HepG2 (cell line): ENCODE data around the gene GRK5. TPM values are rescaled to one million over a fixed set of nuclear protein-coding genes. Genes with fewer than 3 reads are reported as not detected.

ENCODE experiments used
- BCL6 ChIP-seq: IDR thresholded peaks from 2 replicates; pipeline ENCODE4 v1.6.1; 2016; ENCODE audit warnings: missing genetic modification reagents, missing compliant biosample characterization
- CCAR2 ChIP-seq: fragments of 200-400 bp; formaldehyde crosslinking; optimal IDR thresholded peaks from 2 replicates; pipeline ENCODE3; 2018; ENCODE audit warnings: low read depth, mild to moderate bottlenecking, low read length, moderate library complexity
- ESRRA ChIP-seq: sonication (generic); formaldehyde crosslinking; IDR thresholded peaks from 2 replicates; pipeline ENCODE4 v1.5.1; 2020; ENCODE audit warnings: mild to moderate bottlenecking, low read depth, missing genetic modification reagents
- GATAD2A ChIP-seq: IDR thresholded peaks from 2 replicates; pipeline ENCODE4 v1.6.1; 2016
- HNF4A ChIP-seq: sonication (generic); formaldehyde crosslinking; IDR thresholded peaks from 2 replicates; pipeline ENCODE4 v1.4.0; 2020; ENCODE audit warnings: missing genetic modification reagents
- JUN ChIP-seq: sonication (generic); formaldehyde crosslinking; IDR thresholded peaks from 2 replicates; pipeline ENCODE4 v1.4.0; 2020; ENCODE audit warnings: mild to moderate bottlenecking, missing genetic modification reagents
- MAZ ChIP-seq, 2 experiments: sonication (generic) in 1 of 2; formaldehyde crosslinking in 1 of 2; IDR thresholded peaks; 2 replicates each; pipeline versions ENCODE4 v1.5.0 to v1.6.1; 2012 to 2020; ENCODE audit warnings: low read depth in 2 of 2, mild to moderate bottlenecking in 2 of 2, borderline replicate concordance in 1 of 2, improper control_type of control experiment in 1 of 2, low read length in 1 of 2, missing genetic modification reagents in 1 of 2, moderate library complexity in 1 of 2
- NR2C2 ChIP-seq: sonication (generic); formaldehyde crosslinking; IDR thresholded peaks from 2 replicates; pipeline ENCODE4 v1.4.0; 2020; ENCODE audit warnings: missing genetic modification reagents, mild to moderate bottlenecking, moderate library complexity, borderline replicate concordance
- RARG ChIP-seq: sonication (generic); formaldehyde crosslinking; IDR thresholded peaks from 2 replicates; pipeline ENCODE4 v1.4.0; 2020; ENCODE audit warnings: low read depth, mild to moderate bottlenecking, missing genetic modification reagents
- SALL2 ChIP-seq: sonication (generic); formaldehyde crosslinking; IDR thresholded peaks from 2 replicates; pipeline ENCODE4 v1.8.1; 2023; ENCODE audit warnings: mild to moderate bottlenecking, missing genetic modification reagents, inconsistent platforms
- SKI ChIP-seq: fragments of 450-650 bp; IDR thresholded peaks from one replicate; pipeline ENCODE4 v1.6.1; 2018; ENCODE audit warnings: mild to moderate bottlenecking; ENCODE audit not compliant: partially characterized antibody
- SUZ12 ChIP-seq: fragments of 150-350 bp; IDR thresholded peaks from 2 replicates; pipeline ENCODE4 v1.6.1; 2014; ENCODE audit warnings: low read depth, low read length
- TGIF2 ChIP-seq: IDR thresholded peaks from 2 replicates; pipeline ENCODE4 v1.6.1; 2016; ENCODE audit warnings: control low read depth, missing compliant biosample characterization
- ZBTB38 ChIP-seq: sonication (generic); formaldehyde crosslinking; IDR thresholded peaks from 2 replicates; pipeline ENCODE4 v1.5.1; 2020; ENCODE audit warnings: mild to moderate bottlenecking, missing genetic modification reagents
- ZFP82 ChIP-seq: sonication (generic); formaldehyde crosslinking; IDR thresholded peaks from 2 replicates; pipeline ENCODE4 v1.5.1; 2020; ENCODE audit warnings: mild to moderate bottlenecking, missing genetic modification reagents, borderline replicate concordance
- ZMAT3 ChIP-seq: sonication (generic); formaldehyde crosslinking; conservative IDR thresholded peaks from 2 replicates; pipeline ENCODE4 v1.7.0; 2021; ENCODE audit warnings: missing genetic modification reagents
- ZNF430 ChIP-seq: sonication (generic); formaldehyde crosslinking; IDR thresholded peaks from 2 replicates; pipeline ENCODE4 v1.9.0; 2021; ENCODE audit warnings: mild to moderate bottlenecking, missing genetic modification reagents
- ZNF446 ChIP-seq: sonication (generic); formaldehyde crosslinking; IDR thresholded peaks from 2 replicates; pipeline ENCODE4 v1.5.0; 2020; ENCODE audit warnings: mild to moderate bottlenecking, missing genetic modification reagents
- ZNF556 ChIP-seq: sonication (generic); formaldehyde crosslinking; IDR thresholded peaks from 2 replicates; pipeline ENCODE4 v1.4.0; 2020; ENCODE audit warnings: mild to moderate bottlenecking, missing genetic modification reagents, borderline replicate concordance
- ZNF652 ChIP-seq: IDR thresholded peaks from 2 replicates; pipeline ENCODE4 v1.6.1; 2016; ENCODE audit warnings: low read depth, borderline replicate concordance
- ZNF737 ChIP-seq: sonication (generic); formaldehyde crosslinking; IDR thresholded peaks from 2 replicates; pipeline ENCODE4 v1.5.0; 2020; ENCODE audit warnings: missing genetic modification reagents, mild to moderate bottlenecking, borderline replicate concordance
- ZSCAN31 ChIP-seq: sonication (generic); formaldehyde crosslinking; IDR thresholded peaks from 2 replicates; pipeline ENCODE4 v1.5.0; 2020; ENCODE audit warnings: low read depth, mild to moderate bottlenecking, missing genetic modification reagents
- polyA plus RNA-seq, 8 experiments: library from polyadenylated mRNA; depleted of rRNA in 3 of 8; stranded (reverse) in 7 of 8; unstranded in 1 of 8; fragments of >200 nt; fragmentation: Illumina TruSeq in 4 of 8; extraction: Trizol in 4 of 8; gene quantifications; 2 replicates each; pipeline versions ENCODE4 v1.2.1 to v1.2.3, GENCODE V29; 2011 to 2016; ENCODE audit warnings: low read depth in 4 of 8, missing spikeins in 1 of 8, mixed read lengths in 1 of 8; ENCODE audit not compliant: insufficient read depth in 1 of 8
- total RNA-seq, 5 experiments: library from RNA; depleted of rRNA; stranded (reverse); fragments of >200 nt; fragmentation: Illumina TruSeq; extraction: Trizol; gene quantifications; 2 replicates each; pipeline ENCODE4 v1.2.3, GENCODE V29; 2016; ENCODE audit warnings: low read depth in 1 of 5
- TF ChIP-seq, protein P1 (sequence below): sonication (generic); formaldehyde crosslinking; IDR thresholded peaks from 2 replicates; pipeline ENCODE4 v1.4.0; 2020; ENCODE audit warnings: missing genetic modification reagents
- TF ChIP-seq, protein P2 (sequence below): sonication (generic); formaldehyde crosslinking; IDR thresholded peaks from 2 replicates; pipeline ENCODE4 v1.9.0; 2021; ENCODE audit warnings: missing genetic modification reagents, borderline replicate concordance
- TF ChIP-seq, protein P3 (sequence below): sonication (generic); formaldehyde crosslinking; IDR thresholded peaks from 2 replicates; pipeline ENCODE4 v1.5.0; 2020; ENCODE audit warnings: mild to moderate bottlenecking, missing genetic modification reagents, borderline replicate concordance

Gene GRK5
- total and polyA plus RNA-seq, 2 of the 13 experiments (the other 11 are each of a cell fraction or from before 2014, with no cell fraction given): 10.4 to 12.6 TPM

DNA sequence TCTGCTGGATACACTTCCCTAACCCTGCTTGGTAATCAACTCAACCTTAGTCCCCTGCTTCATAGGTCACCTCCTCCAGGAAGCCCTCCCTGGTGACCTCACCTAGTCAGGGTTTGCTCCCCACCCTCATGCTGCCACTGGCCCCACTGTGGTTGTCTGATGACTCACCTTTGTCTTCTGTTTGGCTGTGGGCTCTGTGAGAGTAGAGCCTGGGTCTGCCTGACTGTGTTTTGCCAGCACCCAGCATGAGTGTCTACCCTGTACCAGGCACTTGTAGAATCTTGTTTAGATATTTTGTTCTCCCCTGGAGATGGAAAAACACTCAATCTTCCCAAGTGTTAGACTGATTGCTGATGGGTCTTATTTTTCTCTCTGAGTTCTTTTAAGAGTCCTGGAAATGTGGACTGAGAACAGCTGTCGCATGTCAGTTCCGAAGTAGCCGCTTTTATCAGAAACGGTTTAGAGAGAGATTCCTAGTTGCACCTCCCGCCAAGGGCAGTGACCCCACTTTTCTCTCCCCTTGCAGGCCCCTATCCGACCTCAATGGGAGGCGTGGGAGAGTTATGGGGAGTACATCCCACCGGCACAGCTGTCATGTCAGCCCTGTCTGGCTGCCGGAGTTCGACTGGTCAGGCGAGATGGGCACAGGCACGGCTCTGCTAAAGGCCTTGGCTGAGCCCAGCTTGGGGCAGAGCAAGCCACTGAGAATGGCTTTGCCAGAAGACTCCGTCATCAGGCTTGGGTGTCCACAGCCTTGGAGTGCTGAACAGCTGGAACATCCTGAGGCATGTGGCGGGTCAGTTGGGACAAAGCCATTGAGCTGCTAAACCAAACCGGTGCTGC, 134.3 kb downstream of the GRK5 start (continued):
- TF ChIP-seq, protein P1, sequence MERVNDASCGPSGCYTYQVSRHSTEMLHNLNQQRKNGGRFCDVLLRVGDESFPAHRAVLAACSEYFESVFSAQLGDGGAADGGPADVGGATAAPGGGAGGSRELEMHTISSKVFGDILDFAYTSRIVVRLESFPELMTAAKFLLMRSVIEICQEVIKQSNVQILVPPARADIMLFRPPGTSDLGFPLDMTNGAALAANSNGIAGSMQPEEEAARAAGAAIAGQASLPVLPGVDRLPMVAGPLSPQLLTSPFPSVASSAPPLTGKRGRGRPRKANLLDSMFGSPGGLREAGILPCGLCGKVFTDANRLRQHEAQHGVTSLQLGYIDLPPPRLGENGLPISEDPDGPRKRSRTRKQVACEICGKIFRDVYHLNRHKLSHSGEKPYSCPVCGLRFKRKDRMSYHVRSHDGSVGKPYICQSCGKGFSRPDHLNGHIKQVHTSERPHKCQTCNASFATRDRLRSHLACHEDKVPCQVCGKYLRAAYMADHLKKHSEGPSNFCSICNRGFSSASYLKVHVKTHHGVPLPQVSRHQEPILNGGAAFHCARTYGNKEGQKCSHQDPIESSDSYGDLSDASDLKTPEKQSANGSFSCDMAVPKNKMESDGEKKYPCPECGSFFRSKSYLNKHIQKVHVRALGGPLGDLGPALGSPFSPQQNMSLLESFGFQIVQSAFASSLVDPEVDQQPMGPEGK: peak; percentile 72
- TF ChIP-seq ZMAT3 (CRISPR knock-in tag): no peak; the same call in 1 of the 2 replicates
- no peak for TF ChIP-seq ZNF430 (CRISPR knock-in tag)
- TF ChIP-seq ZFP82 (CRISPR knock-in tag): no peak
- TF ChIP-seq, protein P2, sequence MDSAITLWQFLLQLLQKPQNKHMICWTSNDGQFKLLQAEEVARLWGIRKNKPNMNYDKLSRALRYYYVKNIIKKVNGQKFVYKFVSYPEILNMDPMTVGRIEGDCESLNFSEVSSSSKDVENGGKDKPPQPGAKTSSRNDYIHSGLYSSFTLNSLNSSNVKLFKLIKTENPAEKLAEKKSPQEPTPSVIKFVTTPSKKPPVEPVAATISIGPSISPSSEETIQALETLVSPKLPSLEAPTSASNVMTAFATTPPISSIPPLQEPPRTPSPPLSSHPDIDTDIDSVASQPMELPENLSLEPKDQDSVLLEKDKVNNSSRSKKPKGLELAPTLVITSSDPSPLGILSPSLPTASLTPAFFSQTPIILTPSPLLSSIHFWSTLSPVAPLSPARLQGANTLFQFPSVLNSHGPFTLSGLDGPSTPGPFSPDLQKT (CRISPR knock-in tag): no peak
- peak; percentile 51; the same call in 1 of the 2 replicates for TF ChIP-seq ESRRA (CRISPR knock-in tag)
- no peak for TF ChIP-seq CCAR2
- TF ChIP-seq NR2C2: peak; percentile 30; the same call in 1 of the 2 replicates
- TF ChIP-seq SALL2 (CRISPR knock-in tag): no peak
- TF ChIP-seq ZNF737 (CRISPR knock-in tag): no peak
- TF ChIP-seq MAZ (IDR thresholded peaks at IDR 0.05; ENCODE audit: borderline replicate concordance, low read depth, low read length): peak; percentile 84; the same call in 1 of the 2 replicates
- TF ChIP-seq MAZ (CRISPR knock-in tag; IDR thresholded peaks at IDR 0.05; ENCODE audit: low read depth): no peak
- peak; percentile 80; the same call in 1 of the 2 replicates for TF ChIP-seq ZNF556 (CRISPR knock-in tag)
- TF ChIP-seq RARG (CRISPR knock-in tag): 0 out of 2 replicates have a peak, but pooled peaks have one; percentile 32
- TF ChIP-seq ZNF652 (CRISPR knock-in tag): no peak
- TF ChIP-seq ZBTB38: peak; percentile 50; the same call in 1 of the 2 replicates
- TF ChIP-seq GATAD2A (CRISPR knock-in tag): peak; percentile 65; the same call in 1 of the 2 replicates
- no peak for TF ChIP-seq TGIF2 (CRISPR knock-in tag)
- TF ChIP-seq SUZ12: no peak
- TF ChIP-seq SKI: no peak
- TF ChIP-seq ZNF446 (CRISPR knock-in tag): no peak
- 0 out of 2 replicates have a peak, but pooled peaks have one; percentile 72 for TF ChIP-seq JUN (CRISPR knock-in tag)
- TF ChIP-seq BCL6 (CRISPR knock-in tag): no peak
- 0 out of 2 replicates have a peak, but pooled peaks have one; percentile 5 for TF ChIP-seq HNF4A (CRISPR knock-in tag)
- 0 out of 2 replicates have a peak, but pooled peaks have one; percentile 36 for TF ChIP-seq ZSCAN31 (CRISPR knock-in tag)
- TF ChIP-seq, protein P3, sequence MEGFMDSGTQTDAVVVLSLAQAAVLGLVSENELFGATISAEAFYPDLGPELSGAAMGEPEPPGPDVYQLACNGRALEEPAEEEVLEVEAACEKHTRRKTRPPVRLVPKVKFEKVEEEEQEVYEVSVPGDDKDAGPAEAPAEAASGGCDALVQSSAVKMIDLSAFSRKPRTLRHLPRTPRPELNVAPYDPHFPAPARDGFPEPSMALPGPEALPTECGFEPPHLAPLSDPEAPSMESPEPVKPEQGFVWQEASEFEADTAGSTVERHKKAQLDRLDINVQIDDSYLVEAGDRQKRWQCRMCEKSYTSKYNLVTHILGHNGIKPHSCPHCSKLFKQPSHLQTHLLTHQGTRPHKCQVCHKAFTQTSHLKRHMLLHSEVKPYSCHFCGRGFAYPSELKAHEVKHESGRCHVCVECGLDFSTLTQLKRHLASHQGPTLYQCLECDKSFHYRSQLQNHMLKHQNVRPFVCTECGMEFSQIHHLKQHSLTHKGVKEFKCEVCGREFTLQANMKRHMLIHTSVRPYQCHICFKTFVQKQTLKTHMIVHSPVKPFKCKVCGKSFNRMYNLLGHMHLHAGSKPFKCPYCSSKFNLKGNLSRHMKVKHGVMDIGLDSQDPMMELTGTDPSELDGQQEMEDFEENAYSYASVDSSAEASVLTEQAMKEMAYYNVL: no peak
